NCI-H69 (cell line): ENCODE data around the gene HS6ST3.
"Not testable (repeated sequence)": the region's sequence is repeated elsewhere in the genome, so short reads cannot be mapped to it uniquely, and the experiment has no call there.

ENCODE experiments used
- DNase-seq: peaks from one replicate; lab custom pipeline; 2025; lab: John Stamatoyannopoulos, UW

Gene HS6ST3

GRCh38 chr13:96730676-96731075 is 640.8 kb downstream of the HS6ST3 start:
- DNase-seq = no peak

- no peak for DNase-seq
Observed at GRCh38 chr13:96734499-96734898, 644.6 kb downstream of the HS6ST3 start.

GRCh38 chr13:96741779-96742178 is 651.9 kb downstream of the HS6ST3 start:
- no peak for DNase-seq

- DNase-seq = no peak
Observed at GRCh38 chr13:96743296-96744089, 653.6 kb downstream of the HS6ST3 start.

- no peak for DNase-seq
Observed at GRCh38 chr13:96744367-96745331, 654.7 kb downstream of the HS6ST3 start.

GRCh38 chr13:96746886-96747285 is 657.0 kb downstream of the HS6ST3 start:
- DNase-seq = no peak

GRCh38 chr13:96749825-96750224 is 659.9 kb downstream of the HS6ST3 start:
- no peak for DNase-seq

- no peak for DNase-seq
Observed at GRCh38 chr13:96751089-96751488, 661.2 kb downstream of the HS6ST3 start.

GRCh38 chr13:96762876-96763275 is 673.0 kb downstream of the HS6ST3 start:
- DNase-seq = no peak

- no peak for DNase-seq
Observed at GRCh38 chr13:96766306-96766705, 676.4 kb downstream of the HS6ST3 start.

GRCh38 chr13:96768524-96768923 is 678.6 kb downstream of the HS6ST3 start:
- no peak for DNase-seq

- no peak for DNase-seq
Observed at GRCh38 chr13:96769874-96770273, 680.0 kb downstream of the HS6ST3 start.

- DNase-seq = no peak
Observed at GRCh38 chr13:96771486-96772367, 681.8 kb downstream of the HS6ST3 start.

- DNase-seq = no peak
Observed at GRCh38 chr13:96772426-96772825, 682.5 kb downstream of the HS6ST3 start.

- DNase-seq = not testable (repeated sequence)
Observed at GRCh38 chr13:96778302-96778701, 688.4 kb downstream of the HS6ST3 start.

GRCh38 chr13:96779691-96780090 is 689.8 kb downstream of the HS6ST3 start:
- DNase-seq = no peak

- DNase-seq = no peak
Observed at GRCh38 chr13:96780105-96780504, 690.2 kb downstream of the HS6ST3 start.

GRCh38 chr13:96781141-96781540 is 691.2 kb downstream of the HS6ST3 start:
- no peak for DNase-seq

- DNase-seq = no peak
Observed at GRCh38 chr13:96782186-96782585, 692.3 kb downstream of the HS6ST3 start.

- DNase-seq = no peak
Observed at GRCh38 chr13:96783057-96783456, 693.1 kb downstream of the HS6ST3 start.

- DNase-seq = no peak
Observed at GRCh38 chr13:96783511-96783910, 693.6 kb downstream of the HS6ST3 start.

GRCh38 chr13:96785986-96786385 is 696.1 kb downstream of the HS6ST3 start:
- no peak for DNase-seq
